Large intestine (tissue), 3 donors: ENCODE results near the gene NCDN. TPM values are rescaled to one million over a fixed set of nuclear protein-coding genes. Genes with fewer than 3 reads are reported as not detected.
A peak's percentile ranks its signal among the peaks of the same experiment; 100 is the strongest.

Source experiments
- DNase-seq, 2 donors: peaks; one replicate each; pipeline versions ENCODE4 v3.0.0 to v3.0.0-alpha.2; 2013
- H3K27ac ChIP-seq: one replicate; pipeline ENCODE4 v1.5.1; 2013; ENCODE audit warnings: low read length
- H3K27me3 ChIP-seq: 2 replicates; pipeline ENCODE4 v1.6.1; 2013; ENCODE audit warnings: low read length; ENCODE audit not compliant: control insufficient read depth, insufficient read depth
- H3K36me3 ChIP-seq: 2 replicates; pipeline ENCODE4 v1.6.1; 2013; ENCODE audit warnings: low read length; ENCODE audit not compliant: control insufficient read depth, insufficient read depth
- H3K4me1 ChIP-seq: one replicate; pipeline ENCODE4 v1.6.1; 2013; ENCODE audit warnings: low read length; ENCODE audit not compliant: control insufficient read depth, insufficient read depth
- H3K4me3 ChIP-seq: one replicate; pipeline ENCODE4 v1.5.1; 2013; ENCODE audit warnings: low read length
- H3K9me3 ChIP-seq: one replicate; pipeline ENCODE4 v1.6.1; 2013; ENCODE audit warnings: mild to moderate bottlenecking, low read depth, low read length, moderate library complexity; ENCODE audit not compliant: control insufficient read depth
- WGBS: methylation state at CpG from one replicate; pipeline ENCODE4 v1.1.5; 2013; ENCODE audit warnings: low lambda C conversion rate; ENCODE audit not compliant: insufficient coverage; 5-methylcytosine and 5-hydroxymethylcytosine counted together
- polyA plus RNA-seq: library from polyadenylated mRNA; unstranded; fragments of 120-200 nt; gene quantifications from one replicate; pipeline ENCODE4 v1.2.1, GENCODE V29; 2013

The NCDN gene
- polyA plus RNA-seq, 1 donor: 11.8 TPM

DNA sequence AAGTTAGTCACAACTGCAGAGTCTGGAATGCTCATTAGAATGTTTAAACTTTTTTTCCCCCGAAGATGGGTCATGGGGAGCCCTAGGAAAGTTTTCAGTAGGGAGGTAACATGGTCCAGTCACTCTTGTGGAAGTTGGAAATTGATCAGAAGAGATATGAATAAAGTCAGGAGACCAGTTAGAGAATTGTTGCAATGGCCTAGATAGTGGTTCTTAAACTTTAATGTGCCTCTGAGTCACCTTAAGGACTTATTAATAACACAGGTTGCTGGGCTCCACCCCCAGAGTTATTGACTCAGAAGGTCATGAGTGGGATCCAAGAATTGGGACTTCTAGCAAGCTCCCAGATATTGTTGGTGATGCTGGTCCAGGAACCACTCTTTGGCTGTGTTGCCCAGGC is 12.3 kb downstream of the NCDN start:
- Histone ChIP-seq H3K4me3 (no peak overlapping the region), H3K27ac (no peak overlapping the region), H3K27me3 (peaks cover 47% of the 10 kb centered on the region), H3K4me1 (peaks cover 8% of the 10 kb centered on the region), H3K9me3 (peaks cover 3% of the 10 kb centered on the region), H3K36me3 (peaks cover 6% of the 10 kb centered on the region)
- DNase-seq: no peak
- WGBS: 100% methylated on average over 1 of the region's 1 CpG

DNA sequence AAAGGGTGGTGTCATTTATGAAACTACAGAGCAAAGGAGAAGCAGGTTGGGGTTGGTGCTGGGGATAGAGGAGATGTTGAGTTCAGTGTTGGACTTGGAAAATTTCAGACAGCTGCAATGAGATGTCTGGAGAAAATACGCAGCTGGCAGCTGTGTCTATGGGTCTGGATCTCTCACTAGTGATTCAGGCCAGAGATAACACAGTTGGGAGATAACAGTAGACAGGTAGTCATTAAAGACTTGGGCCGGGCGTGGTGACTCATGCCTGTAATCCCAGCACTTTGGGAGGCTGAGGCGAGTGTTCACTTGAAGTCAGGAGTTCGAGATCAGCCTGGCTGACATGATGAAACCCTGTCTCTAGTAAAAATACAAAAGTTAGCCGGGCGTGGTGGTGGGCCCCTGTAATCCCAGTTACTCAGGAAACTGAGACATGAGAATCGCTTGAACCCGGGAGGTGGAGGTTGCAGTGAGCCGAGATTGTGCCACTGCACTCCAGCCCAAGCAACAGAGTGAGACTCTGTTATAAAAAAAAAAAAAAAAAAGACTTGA is 13.1 kb downstream of the NCDN start:
- no peak overlapping the region for H3K4me3 ChIP-seq
- 82% methylated on average over 2 of the region's 10 CpGs for WGBS
- peaks cover 3% of the 10 kb centered on the region for H3K9me3 ChIP-seq
- H3K27me3 ChIP-seq: peaks cover 54% of the 10 kb centered on the region
- H3K36me3 ChIP-seq: peaks cover 4% of the 10 kb centered on the region
- H3K27ac ChIP-seq: no peak overlapping the region
- H3K4me1 ChIP-seq: peaks cover 10% of the 10 kb centered on the region
- no peak for DNase-seq

DNA sequence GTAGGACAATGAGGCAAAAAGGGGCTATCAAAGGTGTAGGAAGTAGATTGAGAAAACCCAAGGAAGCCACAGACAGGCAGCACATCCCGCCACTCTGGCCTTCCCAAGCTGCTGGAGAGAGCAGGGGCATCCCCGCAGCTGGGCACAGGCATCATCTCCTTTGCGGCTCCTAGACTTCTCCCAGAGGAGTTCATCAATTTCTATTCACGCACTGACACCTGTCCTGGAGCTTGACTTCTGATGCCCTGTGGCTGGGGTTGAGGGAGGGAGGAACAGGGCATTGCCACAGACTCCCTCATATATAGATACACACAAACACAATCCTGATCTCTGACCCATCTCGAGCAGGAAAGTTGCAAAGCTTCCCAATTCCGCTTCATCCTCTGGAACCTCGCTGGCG is 13.7 kb downstream of the NCDN start:
- peaks cover 60% of the 10 kb centered on the region for H3K27me3 ChIP-seq
- WGBS: no CpG with 5 or more reads among the region's 8 CpGs
- H3K4me1 ChIP-seq: peaks cover 10% of the 10 kb centered on the region
- DNase-seq: no peak
- H3K4me3 ChIP-seq: no peak overlapping the region
- peaks cover 4% of the 10 kb centered on the region for H3K36me3 ChIP-seq
- H3K27ac ChIP-seq: no peak overlapping the region
- peaks cover 3% of the 10 kb centered on the region for H3K9me3 ChIP-seq

DNA sequence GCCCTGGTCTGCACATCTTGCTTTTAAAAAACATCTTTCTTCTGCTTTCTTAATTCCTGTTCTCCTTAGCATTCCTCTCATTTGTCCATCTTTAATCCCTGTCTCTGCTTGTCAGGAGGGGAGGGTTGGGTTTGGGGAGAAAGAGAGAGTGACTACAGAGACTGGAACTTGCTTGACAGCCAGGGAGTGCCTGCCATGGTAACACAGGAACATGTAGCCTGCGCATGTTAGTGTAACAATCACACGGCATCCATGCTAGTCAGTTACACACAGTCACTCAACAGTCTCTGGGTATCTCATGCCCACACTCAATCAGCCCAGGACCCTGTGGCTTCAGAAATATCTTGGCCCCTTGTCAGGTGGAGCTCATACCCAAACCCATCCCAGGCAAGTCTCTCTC is 14.7 kb downstream of the NCDN start:
- H3K27ac ChIP-seq: no peak overlapping the region
- no peak for DNase-seq
- no peak overlapping the region for H3K4me3 ChIP-seq
- WGBS: no CpG with 5 or more reads among the region's 2 CpGs
- peaks cover 8% of the 10 kb centered on the region for H3K9me3 ChIP-seq
- peaks cover 1% of the 10 kb centered on the region for H3K36me3 ChIP-seq
- peaks cover 13% of the 10 kb centered on the region for H3K4me1 ChIP-seq
- peaks cover 70% of the 10 kb centered on the region for H3K27me3 ChIP-seq

DNA sequence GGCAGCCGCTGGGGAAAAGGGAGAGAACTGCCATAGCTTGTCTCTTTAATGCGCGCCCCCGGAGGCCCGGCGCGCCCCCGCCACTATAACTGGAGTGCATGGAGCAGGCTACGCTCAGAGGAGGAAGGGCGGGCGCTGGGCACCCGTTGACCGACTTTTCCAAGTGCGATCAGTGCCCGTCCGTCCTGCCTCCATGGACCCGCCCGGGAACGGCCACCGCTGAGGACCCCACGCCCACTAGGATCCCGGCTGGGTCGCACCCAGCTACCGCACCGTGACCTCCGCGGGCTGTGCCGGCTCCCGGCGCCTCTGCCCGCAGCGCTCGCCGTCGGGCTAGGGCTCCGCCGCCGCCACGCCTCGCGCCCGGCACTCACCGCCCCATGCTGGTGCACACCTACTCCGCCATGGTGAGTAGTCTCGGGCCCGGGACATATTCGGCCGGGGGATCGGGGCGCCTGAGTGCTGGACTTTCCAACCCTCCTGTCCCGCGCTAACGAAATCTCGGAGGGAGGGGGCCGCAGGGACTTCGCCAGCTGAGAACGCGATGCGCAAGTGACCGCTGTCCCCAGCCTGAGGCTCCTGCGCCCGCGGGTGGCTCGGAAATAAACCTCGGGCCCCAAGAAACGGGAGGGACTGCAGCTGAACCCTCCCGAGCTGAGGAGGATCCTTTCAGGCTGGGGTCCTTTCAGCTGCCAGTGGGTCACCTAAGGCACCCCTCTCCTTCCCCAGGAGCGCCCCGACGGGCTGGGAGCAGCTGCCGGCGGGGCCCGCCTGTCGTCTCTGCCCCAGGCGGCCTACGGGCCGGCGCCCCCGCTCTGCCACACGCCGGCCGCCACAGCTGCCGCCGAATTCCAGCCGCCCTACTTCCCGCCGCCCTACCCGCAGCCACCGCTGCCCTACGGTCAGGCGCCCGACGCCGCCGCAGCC is 15.9 kb downstream of the NCDN start, which contains the start of gene TFAP2E:
Gene TFAP2E, plus strand, starts transcription at position 117 of the 927 bp plus-strand sequence. Its CDS starts 264 bp downstream, at position 381.
- DNase-seq: peak in 1 of 2 donors; percentile 63
- no CpG with 5 or more reads among the region's 95 CpGs for WGBS
- H3K36me3 ChIP-seq: no peaks in the 10 kb centered on the region
- no peak within 1 kb of the TSS for H3K27ac ChIP-seq
- H3K4me1 ChIP-seq: peaks cover 21% of the 10 kb centered on the region
- H3K9me3 ChIP-seq: peaks cover 11% of the 10 kb centered on the region
- H3K27me3 ChIP-seq: peaks cover 82% of the 10 kb centered on the region
- H3K4me3 ChIP-seq: peak within 1 kb of the TSS; percentile 42

DNA sequence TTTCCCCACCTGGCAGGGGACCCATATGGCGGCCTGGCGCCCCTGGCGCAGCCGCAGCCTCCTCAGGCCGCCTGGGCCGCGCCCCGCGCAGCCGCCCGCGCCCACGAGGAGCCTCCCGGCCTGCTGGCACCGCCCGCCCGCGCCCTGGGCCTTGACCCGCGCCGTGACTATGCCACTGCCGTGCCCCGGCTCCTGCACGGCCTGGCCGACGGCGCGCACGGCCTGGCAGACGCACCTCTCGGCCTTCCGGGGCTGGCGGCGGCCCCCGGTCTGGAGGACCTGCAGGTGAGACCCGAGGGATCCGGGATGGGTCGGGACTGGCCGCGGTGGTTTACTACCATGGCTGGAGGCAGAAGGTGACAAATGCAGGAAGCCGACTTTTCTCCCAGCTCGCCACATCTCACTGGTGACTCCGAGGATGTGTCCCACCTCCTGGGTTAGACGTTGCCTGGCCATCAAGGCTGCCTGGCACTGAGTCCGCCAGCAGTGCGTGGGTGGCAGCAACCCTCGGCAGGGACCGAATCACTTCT is 16.6 kb downstream of the NCDN start:
- Histone ChIP-seq H3K27me3 (peaks cover 86% of the 10 kb centered on the region), H3K4me3 (no peak overlapping the region), H3K36me3 (no peaks in the 10 kb centered on the region), H3K9me3 (peaks cover 11% of the 10 kb centered on the region), H3K27ac (no peak overlapping the region), H3K4me1 (peaks cover 21% of the 10 kb centered on the region)
- no peak for DNase-seq
- WGBS: no CpG with 5 or more reads among the region's 48 CpGs

DNA sequence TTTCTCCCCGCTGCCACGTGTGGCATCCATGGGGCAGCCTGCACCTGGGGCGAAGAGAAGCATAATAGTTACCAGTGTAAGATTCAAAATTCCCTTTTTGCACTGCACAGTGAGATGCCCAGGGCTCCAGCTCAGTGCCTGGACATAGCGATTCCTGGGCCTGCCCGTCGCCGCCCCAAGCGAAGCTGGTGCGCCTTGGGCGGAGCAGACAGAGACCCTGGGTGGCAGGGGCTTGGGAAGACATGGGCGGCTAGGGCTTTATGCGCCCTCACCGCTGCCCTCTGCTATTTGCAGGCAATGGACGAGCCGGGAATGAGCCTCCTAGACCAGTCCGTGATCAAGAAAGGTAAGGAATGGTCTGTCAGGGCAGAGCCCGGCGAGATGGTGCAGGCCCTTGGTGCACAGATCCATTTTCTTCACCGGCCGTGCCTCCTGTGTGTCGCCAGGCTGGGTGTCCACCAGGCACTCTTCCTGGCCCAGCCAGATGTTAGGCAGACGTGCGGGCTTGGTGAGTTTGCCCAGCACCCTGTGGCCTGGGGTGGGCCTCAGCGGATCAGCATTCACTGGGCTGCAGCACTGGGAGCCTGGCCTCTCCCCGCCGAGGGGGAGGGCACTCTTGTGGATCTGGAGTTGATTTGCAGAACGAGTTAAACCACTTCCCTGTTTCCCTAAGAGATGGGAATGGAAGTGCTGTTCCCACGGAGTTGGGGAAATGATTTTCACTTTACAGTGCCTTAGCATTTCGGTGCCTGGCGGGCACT is 17.2 kb downstream of the NCDN start:
- Histone ChIP-seq H3K4me3 (no peak overlapping the region), H3K9me3 (peaks cover 11% of the 10 kb centered on the region), H3K27ac (no peak overlapping the region), H3K4me1 (peaks cover 21% of the 10 kb centered on the region), H3K27me3 (peaks cover 86% of the 10 kb centered on the region), H3K36me3 (no peaks in the 10 kb centered on the region)
- no CpG with 5 or more reads among the region's 30 CpGs for WGBS
- DNase-seq: peak in 1 of 2 donors; percentile 50

DNA sequence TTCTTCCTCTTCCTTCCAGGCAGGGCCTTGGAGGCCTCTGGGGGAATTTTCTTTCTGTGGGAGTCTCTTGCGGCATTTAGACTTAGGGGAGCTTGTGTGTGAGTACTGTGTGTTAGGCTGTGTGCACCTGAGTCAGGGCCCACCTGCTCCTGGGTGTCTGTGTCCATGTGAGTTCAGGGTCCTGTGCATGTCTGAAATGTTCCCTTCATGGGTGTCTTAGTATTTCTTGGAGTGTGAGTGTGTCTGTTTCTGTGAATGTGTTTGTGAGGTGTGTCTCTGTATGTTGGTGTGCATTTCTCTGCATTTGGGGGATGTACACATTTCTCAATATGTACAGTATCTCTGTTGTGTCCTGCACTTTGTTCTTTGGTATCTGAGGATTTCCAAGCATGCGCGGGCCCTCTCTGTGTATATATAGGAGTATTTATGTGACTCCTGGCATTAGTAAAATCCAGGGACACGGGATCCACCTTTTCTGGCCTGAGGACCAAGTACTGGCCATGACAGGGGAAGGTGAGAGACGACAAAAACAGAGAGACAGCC is 17.9 kb downstream of the NCDN start:
- H3K4me3 ChIP-seq: no peak overlapping the region
- peaks cover 11% of the 10 kb centered on the region for H3K9me3 ChIP-seq
- DNase-seq: no peak
- no peak overlapping the region for H3K27ac ChIP-seq
- peaks cover 21% of the 10 kb centered on the region for H3K4me1 ChIP-seq
- WGBS: no CpG with 5 or more reads among the region's 5 CpGs
- peaks cover 83% of the 10 kb centered on the region for H3K27me3 ChIP-seq
- H3K36me3 ChIP-seq: no peaks in the 10 kb centered on the region

DNA sequence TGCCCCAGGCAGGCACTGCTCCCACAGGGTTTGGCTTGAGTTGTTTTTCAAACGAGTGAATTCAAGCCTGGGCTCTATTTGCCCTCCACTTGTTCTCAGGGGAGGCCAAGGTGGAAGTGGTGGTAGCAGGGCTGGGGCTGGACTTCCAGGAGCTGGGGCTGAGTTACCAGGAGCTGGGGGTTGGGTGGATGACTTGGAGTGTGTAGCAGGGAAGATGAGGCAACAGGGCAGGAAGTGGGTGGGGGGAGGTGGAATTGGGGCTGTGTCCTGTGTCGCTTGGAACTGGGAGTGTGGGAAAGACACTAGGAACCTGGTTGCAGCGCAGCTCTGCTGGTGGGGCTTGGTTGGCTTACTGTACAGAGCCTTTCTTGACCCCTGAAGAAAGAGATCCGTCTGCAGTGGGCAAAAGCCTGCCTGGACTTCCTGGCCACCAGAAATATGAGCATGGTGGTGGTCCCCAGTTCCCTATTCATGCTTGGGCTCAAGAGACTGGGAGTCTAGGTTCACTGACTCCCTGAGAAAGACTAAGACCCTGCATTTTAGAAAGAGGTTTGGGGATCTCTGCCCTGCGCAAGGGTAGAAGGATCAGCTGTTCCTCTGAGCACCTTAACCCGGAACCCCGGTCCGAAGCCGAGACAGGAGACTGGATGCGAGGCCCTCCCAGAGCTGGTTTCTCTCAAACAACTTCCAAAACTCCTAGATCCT is 18.6 kb downstream of the NCDN start:
- H3K9me3 ChIP-seq: peaks cover 11% of the 10 kb centered on the region
- DNase-seq: no peak
- no peak overlapping the region for H3K4me3 ChIP-seq
- H3K27ac ChIP-seq: no peak overlapping the region
- H3K27me3 ChIP-seq: peaks cover 75% of the 10 kb centered on the region
- H3K36me3 ChIP-seq: no peaks in the 10 kb centered on the region
- WGBS: no CpG with 5 or more reads among the region's 10 CpGs
- H3K4me1 ChIP-seq: peaks cover 21% of the 10 kb centered on the region
